A549 treated with RU486 at 1 μM for 4 hours (cell line): ENCODE results near the gene C2CD4C. TPM values are rescaled to one million over a fixed set of nuclear protein-coding genes. Genes with fewer than 3 reads are reported as not detected.

Experiments used
- total RNA-seq: library from RNA; stranded (reverse); fragments of 200-300 nt; extraction: Qiagen RNA extraction; gene quantifications from 5 replicates; pipeline ENCODE4 v1.2.3, GENCODE V29; 2022; ENCODE audit warnings: low read depth

The C2CD4C gene, protein sequence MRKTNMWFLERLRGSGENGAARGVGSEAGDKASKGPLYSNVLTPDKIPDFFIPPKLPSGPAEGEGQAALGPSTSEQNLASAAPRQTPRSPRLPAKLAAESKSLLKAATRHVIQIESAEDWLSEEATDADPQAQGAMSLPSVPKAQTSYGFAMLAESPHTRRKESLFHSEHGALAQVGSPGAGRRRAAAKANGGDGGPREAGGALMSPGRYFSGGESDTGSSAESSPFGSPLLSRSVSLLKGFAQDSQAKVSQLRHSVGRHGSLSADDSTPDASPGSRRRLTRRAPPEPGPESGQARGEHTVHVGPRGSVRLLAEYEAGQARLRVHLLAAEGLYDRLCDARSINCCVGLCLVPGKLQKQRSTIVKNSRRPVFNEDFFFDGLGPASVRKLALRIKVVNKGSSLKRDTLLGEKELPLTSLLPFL
- 0.15 to 0.61 TPM (median 0.54 TPM) in 5 replicates for total RNA-seq

DNA sequence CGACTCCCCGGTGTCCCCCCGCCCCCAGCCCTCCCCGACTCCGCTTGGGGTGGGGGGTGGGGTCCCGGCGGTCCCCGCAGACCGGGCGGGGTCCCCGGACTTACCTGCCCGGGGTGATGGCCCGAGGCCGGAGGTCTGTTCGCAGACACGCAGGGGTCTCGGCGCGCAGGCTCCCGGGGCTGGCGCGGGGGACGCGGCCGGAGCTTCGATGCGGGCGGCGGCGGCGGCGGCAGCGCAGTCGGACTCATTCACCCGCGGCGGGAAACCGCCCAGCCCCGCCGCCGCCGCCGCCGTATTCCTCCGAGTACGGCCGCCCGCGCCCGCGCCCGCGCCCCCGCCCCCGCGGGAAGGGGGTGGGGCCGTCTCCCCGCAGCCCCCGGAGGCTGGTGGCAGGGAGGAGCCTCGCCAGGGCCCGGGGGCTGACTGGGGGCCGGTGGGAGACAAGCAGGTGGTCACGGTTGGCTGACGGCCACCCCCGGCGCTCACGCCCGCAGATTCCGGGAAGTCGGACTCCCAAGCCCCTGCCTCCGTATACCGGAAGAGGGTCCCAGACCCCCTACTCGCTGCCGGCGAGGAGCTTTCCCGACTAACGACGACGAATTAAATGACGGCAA is at the start of gene C2CD4C:
C2CD4C (minus strand) TSS at position 246 of the 614 bp plus-strand sequence. CDS start 786 bp downstream, outside the sequence.

Other genes with a start within 250 kb of the C2CD4C start
- 76.7 to 118 TPM (median 109 TPM) in 5 replicates for gene PLPP2, start 117.7 kb downstream of the C2CD4C start, total RNA-seq
- 14.1 to 21.2 TPM (median 19.8 TPM) in 5 replicates for gene MIER2, start 64.4 kb downstream of the C2CD4C start, total RNA-seq
- gene SHC2, start 51.9 kb upstream of the C2CD4C start, total RNA-seq: 0.63 to 1.4 TPM (median 0.97 TPM) in 5 replicates
- 0.15 to 0.28 TPM (median 0.19 TPM) in 5 replicates for gene MADCAM1, start 87.3 kb upstream of the C2CD4C start, total RNA-seq
- gene TPGS1, start 98.3 kb upstream of the C2CD4C start, total RNA-seq: 11.8 to 19.1 TPM (median 18.1 TPM) in 5 replicates
- gene CDC34, start 122.6 kb upstream of the C2CD4C start, total RNA-seq: 59.4 to 109 TPM (median 103 TPM) in 5 replicates
- gene GZMM, start 134.9 kb upstream of the C2CD4C start, total RNA-seq: 0.23 to 0.66 TPM (median 0.51 TPM) in 4 of 5 replicates, not detected in the other
- 636 to 735 TPM (median 683 TPM) in 5 replicates for gene BSG, start 163.4 kb upstream of the C2CD4C start, total RNA-seq
- 27.7 to 43.9 TPM (median 40.1 TPM) in 5 replicates for gene HCN2, start 180.7 kb upstream of the C2CD4C start, total RNA-seq
- gene POLRMT, start 224.4 kb upstream of the C2CD4C start, total RNA-seq: 74.8 to 121 TPM (median 94.7 TPM) in 5 replicates
- 0.24 to 0.95 TPM (median 0.67 TPM) in 5 replicates for gene FGF22, start 230.7 kb upstream of the C2CD4C start, total RNA-seq